ENCODE measurements around the gene FOCAD.
A peak's percentile ranks its signal among the peaks of the same experiment; 100 is the strongest.

The FOCAD gene

DNA sequence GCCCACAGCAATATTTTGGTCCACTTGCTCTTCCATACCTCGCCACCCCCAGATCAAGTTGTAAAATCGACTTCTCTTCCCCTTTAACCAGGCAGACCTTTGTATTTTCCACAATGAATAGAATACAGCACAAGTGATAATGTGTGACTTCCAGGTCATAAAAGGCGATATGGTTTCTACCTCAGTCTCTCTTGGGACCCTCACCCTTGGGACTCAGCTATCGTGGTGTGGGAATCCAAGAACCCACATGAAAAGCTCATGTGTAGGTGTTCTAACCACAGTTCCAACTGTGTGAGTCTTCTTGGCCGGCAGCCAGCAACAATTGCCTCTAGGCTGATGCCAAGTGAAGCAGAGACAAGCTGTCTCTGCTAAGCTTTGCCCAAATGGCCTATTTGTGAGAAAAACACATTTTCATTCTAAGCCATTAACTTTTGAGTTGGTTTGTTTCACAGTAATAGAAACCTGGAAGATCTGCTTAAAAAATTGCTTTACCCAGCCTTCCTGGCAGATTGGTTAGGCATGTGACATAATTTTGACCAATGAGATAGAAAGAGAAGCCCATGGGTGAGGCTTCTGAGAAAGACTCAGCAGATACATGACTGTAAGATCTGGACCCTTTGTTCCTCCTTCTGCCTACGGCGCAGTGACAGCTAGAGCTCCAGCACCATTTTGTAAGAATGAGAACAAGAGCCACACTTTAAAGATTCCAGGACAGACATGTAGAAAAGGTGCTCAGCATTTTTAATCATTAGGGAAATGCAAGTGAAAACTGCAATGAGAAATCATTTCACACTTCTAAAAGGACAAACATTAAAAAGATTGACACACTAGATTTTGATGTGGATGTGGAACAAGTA lies 43.5 kb upstream of the FOCAD start:
- Histone ChIP-seq H2AFZ (ENCODE audit: low read length) (0 out of 2 replicates have a peak overlapping the region, but pooled peaks have one; percentile 26), H3K4me2 (ENCODE audit: low read depth, low read length) (no peak overlapping the region; the same call in 1 of the 2 replicates), H3K36me3 (replicated peaks; ENCODE audit: insufficient read depth, low read length) (no peaks in the 10 kb centered on the region), H3K27ac (ENCODE audit: low read length) (no peak overlapping the region), H3K9me3 (replicated peaks; ENCODE audit: insufficient read depth, low read length) (no peaks in the 10 kb centered on the region), H3F3A (ENCODE audit: insufficient read depth, low read length) (no peaks in the 10 kb centered on the region), H3K79me2 (ENCODE audit: low read length) (no peaks in the 10 kb centered on the region), H3K9ac (ENCODE audit: low read length) (no peak overlapping the region), H3K9me2 (replicated peaks; ENCODE audit: insufficient read depth, low read length) (no peaks in the 10 kb centered on the region), H4K20me1 (ENCODE audit: insufficient read depth, low read length) (no peaks in the 10 kb centered on the region), H3K4me1 (ENCODE audit: low read length) (no peaks in the 10 kb centered on the region), H3K27me3 (replicated peaks; ENCODE audit: insufficient read depth, low read length) (no peaks in the 10 kb centered on the region), H3K4me3 (ENCODE audit: low read length) (no peak overlapping the region)
- TF ChIP-seq EZH2phosphoT487 (IDR thresholded peaks at IDR 0.05; ENCODE audit: low read length) (no peak), EZH2 (optimal IDR thresholded peaks at IDR 0.05; ENCODE audit: low read depth, low read length) (no peak)
- TF ChIP-seq, protein P1, sequence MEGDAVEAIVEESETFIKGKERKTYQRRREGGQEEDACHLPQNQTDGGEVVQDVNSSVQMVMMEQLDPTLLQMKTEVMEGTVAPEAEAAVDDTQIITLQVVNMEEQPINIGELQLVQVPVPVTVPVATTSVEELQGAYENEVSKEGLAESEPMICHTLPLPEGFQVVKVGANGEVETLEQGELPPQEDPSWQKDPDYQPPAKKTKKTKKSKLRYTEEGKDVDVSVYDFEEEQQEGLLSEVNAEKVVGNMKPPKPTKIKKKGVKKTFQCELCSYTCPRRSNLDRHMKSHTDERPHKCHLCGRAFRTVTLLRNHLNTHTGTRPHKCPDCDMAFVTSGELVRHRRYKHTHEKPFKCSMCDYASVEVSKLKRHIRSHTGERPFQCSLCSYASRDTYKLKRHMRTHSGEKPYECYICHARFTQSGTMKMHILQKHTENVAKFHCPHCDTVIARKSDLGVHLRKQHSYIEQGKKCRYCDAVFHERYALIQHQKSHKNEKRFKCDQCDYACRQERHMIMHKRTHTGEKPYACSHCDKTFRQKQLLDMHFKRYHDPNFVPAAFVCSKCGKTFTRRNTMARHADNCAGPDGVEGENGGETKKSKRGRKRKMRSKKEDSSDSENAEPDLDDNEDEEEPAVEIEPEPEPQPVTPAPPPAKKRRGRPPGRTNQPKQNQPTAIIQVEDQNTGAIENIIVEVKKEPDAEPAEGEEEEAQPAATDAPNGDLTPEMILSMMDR (IDR thresholded peaks at IDR 0.05; ENCODE audit: low read length): no peak
- peak; percentile 62 for DNase-seq

DNA sequence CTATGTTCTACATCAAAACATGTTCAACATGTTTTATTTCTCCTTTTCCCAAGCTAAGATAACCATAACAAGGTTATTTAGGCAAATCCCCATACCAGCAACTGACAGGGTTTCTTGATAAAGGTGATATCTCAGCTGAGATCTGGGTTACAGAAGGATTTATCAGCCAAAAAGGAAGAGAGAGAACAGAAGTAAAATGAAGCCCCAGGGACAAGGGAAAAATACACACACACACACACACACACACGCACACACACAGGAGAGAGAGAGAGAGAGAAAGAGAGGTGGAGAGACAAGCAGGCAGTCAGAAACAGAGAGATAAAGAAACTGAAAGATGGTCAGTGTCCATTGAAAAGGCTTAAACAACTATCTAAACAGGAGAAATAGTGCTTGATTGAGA lies 42.0 kb upstream of the FOCAD start:
- Histone ChIP-seq H3K9ac (ENCODE audit: low read length) (no peak overlapping the region), H3K9me3 (replicated peaks; ENCODE audit: insufficient read depth, low read length) (no peaks in the 10 kb centered on the region), H3K27ac (ENCODE audit: low read length) (no peak overlapping the region), H4K20me1 (ENCODE audit: insufficient read depth, low read length) (no peaks in the 10 kb centered on the region), H3K36me3 (replicated peaks; ENCODE audit: insufficient read depth, low read length) (no peaks in the 10 kb centered on the region), H3K4me3 (ENCODE audit: low read length) (no peak overlapping the region), H2AFZ (ENCODE audit: low read length) (no peak overlapping the region), H3K4me1 (ENCODE audit: low read length) (no peaks in the 10 kb centered on the region), H3F3A (ENCODE audit: insufficient read depth, low read length) (no peaks in the 10 kb centered on the region), H3K79me2 (ENCODE audit: low read length) (no peaks in the 10 kb centered on the region), H3K4me2 (ENCODE audit: low read depth, low read length) (no peak overlapping the region), H3K27me3 (replicated peaks; ENCODE audit: insufficient read depth, low read length) (no peaks in the 10 kb centered on the region), H3K9me2 (replicated peaks; ENCODE audit: insufficient read depth, low read length) (no peaks in the 10 kb centered on the region)
- no peak for DNase-seq
- TF ChIP-seq, protein P1 (IDR thresholded peaks at IDR 0.05; ENCODE audit: low read length): no peak
- TF ChIP-seq EZH2 (optimal IDR thresholded peaks at IDR 0.05; ENCODE audit: low read depth, low read length): no peak
- no peak for TF ChIP-seq EZH2phosphoT487 (IDR thresholded peaks at IDR 0.05; ENCODE audit: low read length)

DNA sequence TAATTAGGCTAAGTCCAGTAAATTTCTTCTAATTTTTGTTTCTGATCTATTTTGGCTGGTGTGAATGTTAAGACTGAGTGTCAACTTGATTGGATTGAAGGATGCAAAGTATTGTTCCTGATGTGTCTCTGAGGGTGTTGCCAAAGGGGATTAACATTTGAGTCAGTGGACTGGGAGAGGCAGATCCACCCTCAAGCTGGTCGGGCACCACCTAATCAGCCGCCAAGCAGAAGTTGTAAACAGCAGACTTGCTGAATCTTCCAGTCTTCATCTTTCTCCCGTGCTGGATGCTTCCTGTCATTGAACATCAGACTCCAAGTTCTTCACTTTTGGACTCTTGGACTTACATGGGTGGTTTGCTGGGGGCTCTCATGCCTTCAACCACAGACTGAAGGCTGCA lies 40.4 kb upstream of the FOCAD start:
- Histone ChIP-seq H3K9ac (ENCODE audit: low read length) (no peak overlapping the region), H3K27me3 (replicated peaks; ENCODE audit: insufficient read depth, low read length) (no peaks in the 10 kb centered on the region), H3K4me1 (ENCODE audit: low read length) (no peaks in the 10 kb centered on the region), H3K9me3 (replicated peaks; ENCODE audit: insufficient read depth, low read length) (no peaks in the 10 kb centered on the region), H3K27ac (ENCODE audit: low read length) (no peak overlapping the region), H2AFZ (ENCODE audit: low read length) (no peak overlapping the region), H3F3A (ENCODE audit: insufficient read depth, low read length) (no peaks in the 10 kb centered on the region), H3K79me2 (ENCODE audit: low read length) (no peaks in the 10 kb centered on the region), H3K9me2 (replicated peaks; ENCODE audit: insufficient read depth, low read length) (no peaks in the 10 kb centered on the region), H4K20me1 (ENCODE audit: insufficient read depth, low read length) (no peaks in the 10 kb centered on the region), H3K36me3 (replicated peaks; ENCODE audit: insufficient read depth, low read length) (no peaks in the 10 kb centered on the region), H3K4me3 (ENCODE audit: low read length) (no peak overlapping the region), H3K4me2 (ENCODE audit: low read depth, low read length) (no peak overlapping the region)
- TF ChIP-seq, protein P1 (IDR thresholded peaks at IDR 0.05; ENCODE audit: low read length): no peak
- TF ChIP-seq EZH2 (optimal IDR thresholded peaks at IDR 0.05; ENCODE audit: low read depth, low read length) (no peak), EZH2phosphoT487 (IDR thresholded peaks at IDR 0.05; ENCODE audit: low read length) (no peak)
- DNase-seq: no peak
